Sciatic nerve (tissue), 1 donor: ENCODE results near the gene CYGB. TPM values are rescaled to one million over a fixed set of nuclear protein-coding genes. Genes with fewer than 3 reads are reported as not detected.

ENCODE experiments used
- total RNA-seq: library from RNA; stranded (reverse); fragmentation: NEBNext Ultra II Directional; extraction: Animal tissue kit (Norgen Biotek cat#: 25700); gene quantifications from one replicate; pipeline ENCODE4 v1.2.1, GENCODE V29; 2021
- donor health status: DM: no; HTN: no; CAD: no.

Gene CYGB
- total RNA-seq, 1 donor from 2014 or later, result 57.7 TPM

Other genes starting within 250 kb of the CYGB start
- 4.1 TPM for gene QRICH2, start 229.4 kb downstream of the CYGB start, total RNA-seq
- gene PRPSAP1, start 183.8 kb downstream of the CYGB start, total RNA-seq, result 74.3 TPM
- gene SPHK1, start 153.1 kb downstream of the CYGB start, total RNA-seq, result 19.4 TPM
- gene UBE2O, start 84.6 kb downstream of the CYGB start, total RNA-seq, result 27.1 TPM
- not detected for gene AANAT, start 70.1 kb downstream of the CYGB start, total RNA-seq
- 37.9 TPM for gene RHBDF2, start 36.3 kb downstream of the CYGB start, total RNA-seq
- gene PRCD, start 2.3 kb upstream of the CYGB start, total RNA-seq, result 9.8 TPM
- 104 TPM for gene ST6GALNAC2, start 48.2 kb upstream of the CYGB start, total RNA-seq
- 1.8 TPM for gene ST6GALNAC1, start 106.0 kb upstream of the CYGB start, total RNA-seq
- gene MXRA7, start 173.3 kb upstream of the CYGB start, total RNA-seq, result 185 TPM
- 37.2 TPM for gene JMJD6, start 188.9 kb upstream of the CYGB start, total RNA-seq
- 29.1 TPM for gene METTL23, start 189.1 kb upstream of the CYGB start, total RNA-seq
- gene SRSF2, start 199.6 kb upstream of the CYGB start, total RNA-seq, result 154 TPM
- 30.3 TPM for gene MFSD11, start 200.4 kb upstream of the CYGB start, total RNA-seq